Gastrocnemius medialis (tissue), 4 donors: Measurements from ENCODE around the gene PITX2. TPM values are rescaled to one million over a fixed set of nuclear protein-coding genes. Genes with fewer than 3 reads are reported as not detected.

ENCODE experiments used
- ATAC-seq, 2 donors: fragments of 150-250 bp; one replicate each; pipeline ENCODE4 v1.9.1; 2016
- DNase-seq, 2 donors: peaks; one replicate each; pipeline ENCODE4 v3.0.0-alpha.2; 2019
- H3K27ac ChIP-seq, 4 donors: fragments of 200-600 bp; sonication (generic); 1 replicate in 1 of 4; 2 replicates in 3 of 4; pipeline ENCODE4 v1.5.1; 2016 to 2018; ENCODE audit warnings: mild to moderate bottlenecking in 2 of 4, moderate library complexity in 1 of 4
- H3K27me3 ChIP-seq, 3 donors: fragments of 200-600 bp; sonication (generic) in 2 of 3; 1 replicate in 1 of 3; 2 replicates in 2 of 3; pipeline versions ENCODE4 v1.5.1 to v1.6.0; 2016 to 2019; ENCODE audit warnings: mild to moderate bottlenecking in 1 of 3, moderate library complexity in 1 of 3
- H3K36me3 ChIP-seq, 2 donors: fragments of 200-600 bp; sonication (generic) in 1 of 2; one replicate each; pipeline ENCODE4 v1.5.1; 2017 to 2018
- H3K4me1 ChIP-seq, 2 donors: fragments of 200-600 bp; sonication (generic) in 1 of 2; one replicate each; pipeline ENCODE4 v1.5.1; 2016 to 2017; ENCODE audit warnings: mild to moderate bottlenecking in 2 of 2
- H3K4me3 ChIP-seq, 4 donors: fragments of 200-600 bp; sonication (generic) in 3 of 4; 1 replicate in 1 of 4; 2 replicates in 3 of 4; pipeline ENCODE4 v1.5.1; 2016 to 2019; ENCODE audit warnings: mild to moderate bottlenecking in 2 of 4
- H3K9me3 ChIP-seq, 3 donors: fragments of 200-600 bp; sonication (generic) in 2 of 3; 1 replicate in 1 of 3; 2 replicates in 2 of 3; pipeline ENCODE4 v1.5.1; 2016 to 2019
- POLR2A ChIP-seq, 2 donors: fragments of 450-650 bp; IDR thresholded peaks; one replicate each; pipeline ENCODE4 v1.6.1; 2017; ENCODE audit warnings: antibody characterized with exemption in 2 of 2, mild to moderate bottlenecking in 2 of 2, moderate library complexity in 2 of 2
- in situ Hi-C, 4 donors: fragments of 200-750 bp; cut with MboI; loops; one replicate each; pipeline versions ENCODE4 v1.15.0 to v1.8.0; 2017; ENCODE audit warnings: low sequenced_read_pairs in 4 of 4
- intact Hi-C: fragments of 100-400 bp; cut with DNase I; formaldehyde crosslinking; loops from one replicate; pipeline ENCODE4 v1.15.1; 2023; ENCODE audit warnings: low total_unique reads
- total RNA-seq, 4 donors: library from RNA; depleted of rRNA; stranded (reverse); fragments of >200 nt; gene quantifications; one replicate each; pipeline versions ENCODE4 v1.1.0 to v1.2.3, GENCODE V29; 2016
- TF ChIP-seq, protein P1 (sequence below), 5 experiments: fragments of 450-650 bp in 3 of 5; fragments of 200-600 bp in 2 of 5; sonication (generic) in 2 of 5; IDR thresholded peaks in 4 of 5; conservative IDR thresholded peaks in 1 of 5; 1 replicate in 4 of 5; 2 replicates in 1 of 5; pipeline ENCODE4 v1.5.1; 2016 to 2019; ENCODE audit warnings: antibody characterized with exemption in 5 of 5, mild to moderate bottlenecking in 3 of 5, moderate library complexity in 3 of 5

Gene PITX2
- total RNA-seq, 4 donors from 2014 or later = 30.5 to 58.9 (median 38.2) TPM

DNA sequence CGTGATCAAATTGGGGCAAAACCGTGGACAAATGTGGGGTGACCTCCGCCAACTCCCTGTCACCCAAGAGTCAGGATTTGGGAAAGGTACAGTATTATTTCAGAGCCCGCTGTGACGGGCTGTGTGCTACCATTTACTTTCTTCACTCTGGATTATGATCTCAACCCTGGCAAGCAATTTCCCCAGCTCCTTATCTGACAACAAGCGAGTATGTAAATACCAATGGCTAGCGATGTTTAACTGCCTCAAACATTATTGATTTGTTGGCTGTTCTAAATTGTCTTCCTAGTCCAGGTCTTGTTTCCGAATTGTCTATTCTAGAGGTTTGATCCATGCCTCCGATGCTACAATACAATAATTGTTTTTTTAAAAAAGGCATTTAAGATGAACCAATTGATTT, 17.7 kb upstream of the PITX2 start:
- H3K27me3 ChIP-seq = peaks cover 0 to 12% (median 0%) of the 10 kb centered on the region in 3 donors
- no peaks in the 10 kb centered on the region for H3K9me3 ChIP-seq
- H3K36me3 ChIP-seq = no peaks in the 10 kb centered on the region
- DNase-seq = no peak
- H3K4me3 ChIP-seq = no peak overlapping the region
- no peak overlapping the region for H3K27ac ChIP-seq
- no peaks in the 10 kb centered on the region for H3K4me1 ChIP-seq
- intact Hi-C loops (no loop called here), in situ Hi-C loops (loop anchor here in 3 of 4 donors (25.0 kb wide), 2 partner anchors 322 to 647 kb away; no protein-coding TSS in a partner anchor)
- no peak for TF ChIP-seq POLR2A (IDR thresholded peaks at IDR 0.05)
- TF ChIP-seq, protein P1, sequence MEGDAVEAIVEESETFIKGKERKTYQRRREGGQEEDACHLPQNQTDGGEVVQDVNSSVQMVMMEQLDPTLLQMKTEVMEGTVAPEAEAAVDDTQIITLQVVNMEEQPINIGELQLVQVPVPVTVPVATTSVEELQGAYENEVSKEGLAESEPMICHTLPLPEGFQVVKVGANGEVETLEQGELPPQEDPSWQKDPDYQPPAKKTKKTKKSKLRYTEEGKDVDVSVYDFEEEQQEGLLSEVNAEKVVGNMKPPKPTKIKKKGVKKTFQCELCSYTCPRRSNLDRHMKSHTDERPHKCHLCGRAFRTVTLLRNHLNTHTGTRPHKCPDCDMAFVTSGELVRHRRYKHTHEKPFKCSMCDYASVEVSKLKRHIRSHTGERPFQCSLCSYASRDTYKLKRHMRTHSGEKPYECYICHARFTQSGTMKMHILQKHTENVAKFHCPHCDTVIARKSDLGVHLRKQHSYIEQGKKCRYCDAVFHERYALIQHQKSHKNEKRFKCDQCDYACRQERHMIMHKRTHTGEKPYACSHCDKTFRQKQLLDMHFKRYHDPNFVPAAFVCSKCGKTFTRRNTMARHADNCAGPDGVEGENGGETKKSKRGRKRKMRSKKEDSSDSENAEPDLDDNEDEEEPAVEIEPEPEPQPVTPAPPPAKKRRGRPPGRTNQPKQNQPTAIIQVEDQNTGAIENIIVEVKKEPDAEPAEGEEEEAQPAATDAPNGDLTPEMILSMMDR (IDR thresholded peaks at IDR 0.05 in 4 of 5, conservative IDR thresholded peaks at IDR 0.05 in 1 of 5) = no peak
- ATAC-seq = no peak

DNA sequence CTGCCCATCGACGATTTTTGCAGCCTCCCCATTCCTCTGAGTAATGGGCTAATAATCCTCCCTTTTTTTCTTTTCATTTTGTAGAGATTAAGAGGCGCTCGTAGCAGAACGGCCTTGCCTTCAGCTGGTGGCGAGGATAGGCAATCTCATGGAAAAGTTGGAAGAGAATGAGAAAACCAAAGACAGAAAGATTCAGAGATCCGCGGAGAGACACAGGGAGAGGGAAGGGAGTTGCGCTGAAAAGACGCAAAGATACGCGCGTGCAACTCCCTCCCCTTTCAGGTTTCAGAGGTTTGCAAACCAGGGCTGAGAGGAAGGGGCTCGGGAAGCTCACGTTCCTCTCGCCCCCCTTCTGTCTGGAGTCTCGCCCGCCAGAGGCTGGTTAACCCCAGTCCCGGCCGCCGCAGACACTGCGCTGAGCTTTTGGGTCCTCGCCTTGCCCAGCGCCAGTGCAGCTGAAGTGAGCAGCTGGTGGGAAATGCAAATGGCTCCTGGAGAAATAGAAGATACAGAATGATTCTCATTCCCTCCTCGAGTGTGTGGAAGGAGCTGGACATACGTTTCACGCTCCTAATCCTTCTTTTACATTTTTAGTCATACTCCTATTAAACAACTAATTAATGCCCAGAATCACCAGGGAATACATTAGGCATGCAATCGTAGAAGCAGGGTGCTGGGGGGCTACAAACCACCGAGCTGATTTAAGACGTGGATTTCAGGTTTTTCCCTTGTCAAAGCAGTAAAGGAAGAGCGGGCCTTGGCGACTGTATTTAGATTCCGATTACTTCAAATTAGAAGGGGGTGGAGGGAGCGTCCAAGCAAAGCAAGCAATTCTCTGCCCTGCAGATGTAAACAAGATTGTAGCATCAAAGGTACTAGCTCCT, 16.6 kb upstream of the PITX2 start:
- in situ Hi-C loops = loop anchor here in 3 of 4 donors (10.0 to 25.0 kb wide), 3 partner anchors 315 to 648 kb away; no protein-coding TSS in a partner anchor
- intact Hi-C loops = no loop called here
- H3K4me1 ChIP-seq = no peaks in the 10 kb centered on the region
- ATAC-seq (no peak), DNase-seq (no peak)
- no peak overlapping the region for H3K4me3 ChIP-seq
- TF ChIP-seq POLR2A (IDR thresholded peaks at IDR 0.05) = no peak
- TF ChIP-seq, protein P1 (IDR thresholded peaks at IDR 0.05 in 4 of 5, conservative IDR thresholded peaks at IDR 0.05 in 1 of 5) = no peak
- H3K27me3 ChIP-seq = peaks cover 0 to 14% (median 0%) of the 10 kb centered on the region in 3 donors
- no peak overlapping the region for H3K27ac ChIP-seq
- H3K36me3 ChIP-seq = no peaks in the 10 kb centered on the region
- no peaks in the 10 kb centered on the region for H3K9me3 ChIP-seq

DNA sequence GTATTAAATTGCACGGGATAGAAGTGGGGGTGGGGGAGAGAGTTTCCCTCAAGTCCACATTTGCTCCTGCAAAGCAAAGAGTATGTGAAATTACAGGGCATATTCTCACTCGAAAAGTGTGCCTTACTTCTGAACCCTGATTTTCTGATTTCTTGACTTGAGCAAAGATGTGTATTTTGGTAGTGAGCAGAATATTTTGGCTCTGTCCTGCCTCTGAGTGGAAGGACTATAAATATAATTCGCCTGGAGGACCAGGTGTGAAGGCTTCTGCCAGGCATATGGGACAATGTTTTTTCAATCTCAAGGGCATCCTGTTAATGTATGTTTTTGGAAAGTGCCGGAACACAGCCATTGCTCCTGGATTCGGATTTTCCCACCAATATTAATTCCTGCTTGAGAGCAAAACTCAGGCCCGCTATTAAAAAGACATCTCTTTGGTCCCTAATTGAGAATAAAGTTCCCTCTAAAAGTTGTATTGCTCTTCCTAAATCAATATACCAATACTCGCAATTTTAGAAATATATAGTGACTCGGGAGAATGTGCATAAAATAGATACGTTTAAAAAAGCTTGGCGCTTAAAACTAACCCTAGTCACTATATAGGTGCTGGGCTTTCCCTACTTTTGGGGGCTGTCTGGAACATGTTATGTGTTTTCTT, 15.3 kb upstream of the PITX2 start:
- DNase-seq (no peak), ATAC-seq (no peak)
- TF ChIP-seq, protein P1 (IDR thresholded peaks at IDR 0.05 in 4 of 5, conservative IDR thresholded peaks at IDR 0.05 in 1 of 5) = no peak
- TF ChIP-seq POLR2A (IDR thresholded peaks at IDR 0.05) = no peak
- Histone ChIP-seq H3K4me1 (no peaks in the 10 kb centered on the region), H3K4me3 (no peak overlapping the region), H3K27me3 (peaks cover 0 to 18% (median 0%) of the 10 kb centered on the region in 3 donors), H3K36me3 (no peaks in the 10 kb centered on the region), H3K27ac (no peak overlapping the region), H3K9me3 (no peaks in the 10 kb centered on the region)
- intact Hi-C loops (no loop called here), in situ Hi-C loops (loop anchor here in 3 of 4 donors (10.0 to 25.0 kb wide), 3 partner anchors 317 to 649 kb away; no protein-coding TSS in a partner anchor)

DNA sequence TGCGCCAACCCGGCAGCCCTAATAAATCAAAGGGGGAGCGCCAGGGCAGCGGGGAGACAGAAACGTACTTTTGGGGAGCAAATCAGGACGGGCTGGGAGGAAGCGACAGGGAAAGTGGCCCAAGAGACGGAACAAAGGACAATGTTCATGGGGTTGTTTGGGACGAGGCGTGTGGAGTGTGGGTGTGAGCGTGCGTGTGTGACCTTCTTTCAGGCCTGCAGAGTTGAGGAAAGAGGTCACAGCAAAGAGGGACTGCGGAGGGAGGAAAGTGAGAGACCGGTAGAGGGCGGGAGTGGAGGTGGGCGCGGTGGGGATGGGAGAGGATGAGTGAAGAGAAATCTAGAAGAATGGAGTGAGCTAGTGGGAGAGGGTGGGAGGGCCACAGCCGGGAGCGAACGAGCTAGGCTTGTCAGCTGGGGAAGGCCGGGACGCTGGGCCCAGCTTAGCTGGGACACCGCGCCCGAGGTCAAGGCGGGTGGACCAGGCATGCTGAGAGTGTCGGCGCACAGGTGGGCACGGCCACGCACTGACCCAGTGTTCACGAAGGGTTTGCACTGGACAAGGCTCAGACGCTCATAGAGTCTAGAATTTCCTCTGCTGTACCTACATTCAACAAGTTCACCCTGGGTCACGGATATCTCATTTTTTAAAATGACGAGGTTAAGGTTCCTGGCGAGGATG, 14.7 kb upstream of the PITX2 start:
- TF ChIP-seq, protein P1 (IDR thresholded peaks at IDR 0.05 in 4 of 5, conservative IDR thresholded peaks at IDR 0.05 in 1 of 5) = no peak
- no peak for TF ChIP-seq POLR2A (IDR thresholded peaks at IDR 0.05)
- in situ Hi-C loops (loop anchor here in 3 of 4 donors (10.0 to 25.0 kb wide), 3 partner anchors 317 to 650 kb away; no protein-coding TSS in a partner anchor), intact Hi-C loops (no loop called here)
- ATAC-seq = peak; percentile 37 to 49
- Histone ChIP-seq H3K4me1 (peaks cover 0 to under 1% of the 10 kb centered on the region in 2 donors), H3K4me3 (peak overlapping the region; percentile 62 to 66 (median 63)), H3K27ac (peak overlapping the region; percentile 50 to 74 (median 71)), H3K9me3 (no peaks in the 10 kb centered on the region), H3K36me3 (no peaks in the 10 kb centered on the region), H3K27me3 (peaks cover 0 to 24% (median 6%) of the 10 kb centered on the region in 3 donors)
- DNase-seq = no peak
